ENCODE measurements around the gene DST.

- TF ChIP-seq CTCF (IDR thresholded peaks at IDR 0.05) = no peak
- TF ChIP-seq SIN3A (IDR thresholded peaks at IDR 0.05; ENCODE audit: borderline replicate concordance, low read depth, low read length) = no peak
- TF ChIP-seq NRF1 (IDR thresholded peaks at IDR 0.05; ENCODE audit: low read depth, low read length) = no peak
- no peak for TF ChIP-seq USF1 (IDR thresholded peaks at IDR 0.05; ENCODE audit: borderline replicate concordance, low read depth)
- TF ChIP-seq TAF1 (IDR thresholded peaks at IDR 0.05; ENCODE audit: borderline replicate concordance, low read depth, low read length) = no peak
- no peak for TF ChIP-seq RAD21 (IDR thresholded peaks at IDR 0.05; ENCODE audit: low read length)
- TF ChIP-seq POLR2AphosphoS5 (IDR thresholded peaks at IDR 0.05; ENCODE audit: low read depth, low read length) = no peak
- TF ChIP-seq REST (IDR thresholded peaks at IDR 0.05; ENCODE audit: low read depth, low read length) = no peak
Measured at GRCh38 chr6:56497240-56497639, 145.4 kb downstream of the DST start.

All from SK-N-SH (cell line).